Measurements from ENCODE around the gene RPH3AL. TPM values are rescaled to one million over a fixed set of nuclear protein-coding genes. Genes with fewer than 3 reads are reported as not detected.
A peak's percentile ranks its signal among the peaks of the same experiment; 100 is the strongest.

RPH3AL gene
- total and polyA plus RNA-seq, 12 donors = 3.6 to 11.1 (median 6.0) TPM

GRCh38 chr17:350706-351448 lies 1.7 kb downstream of the RPH3AL start:
- Histone ChIP-seq H3K36me3 (no peaks in the 10 kb centered on the region), H3K27ac (peak overlapping the region; percentile 79 to 96 (median 87)), H3K4me1 (peaks cover 25 to 68% (median 57%) of the 10 kb centered on the region in 9 donors), H3K9me3 (no peaks in the 10 kb centered on the region), H3K27me3 (no peaks in the 10 kb centered on the region), H3K4me3 (no peak overlapping the region)
- intact Hi-C loops (cut with DNase I) = loop anchor here in 2 of 10 donors (2.0 kb wide), 2 partner anchors 18 to 34 kb away; no protein-coding TSS in a partner anchor
- no peak for TF ChIP-seq CTCF (IDR thresholded peaks at IDR 0.05)
- peak; percentile 83 to 92 for DNase-seq
- 50 to 59% methylated on average over 8 of the region's 8 CpGs for WGBS, 2 donors
- ATAC-seq = peak; percentile 87 to 93 (median 91)

GRCh38 chr17:349666-350065 lies 2.9 kb downstream of the RPH3AL start:
- DNase-seq (no peak), ATAC-seq (no peak)
- Histone ChIP-seq H3K36me3 (no peaks in the 10 kb centered on the region), H3K4me1 (peaks cover 25 to 68% (median 57%) of the 10 kb centered on the region in 9 donors), H3K27me3 (no peaks in the 10 kb centered on the region), H3K9me3 (no peaks in the 10 kb centered on the region), H3K27ac (peak overlapping the region; percentile 51 to 96 (median 86)), H3K4me3 (no peak overlapping the region)
- intact Hi-C loops (cut with DNase I) = loop anchor here in 3 of 10 donors (2.0 kb wide), 4 partner anchors 15 to 49 kb away; no protein-coding TSS in a partner anchor
- TF ChIP-seq CTCF (IDR thresholded peaks at IDR 0.05) = no peak
- 64 to 65% methylated on average over 3 of the region's 3 CpGs for WGBS, 2 donors

- Histone ChIP-seq H3K9me3 (no peaks in the 10 kb centered on the region), H3K27ac (peak overlapping the region; percentile 51 to 96 (median 86)), H3K27me3 (no peaks in the 10 kb centered on the region), H3K4me1 (peaks cover 25 to 66% (median 55%) of the 10 kb centered on the region in 9 donors), H3K36me3 (no peaks in the 10 kb centered on the region), H3K4me3 (no peak overlapping the region)
- TF ChIP-seq CTCF (IDR thresholded peaks at IDR 0.05) = no peak
- intact Hi-C loops (cut with DNase I) = loop anchor here in 2 of 10 donors (2.0 kb wide), 2 partner anchors 14 to 48 kb away; no protein-coding TSS in a partner anchor
- ATAC-seq (peak in 4 of 8 donors; percentile 14 to 68 (median 44)), DNase-seq (no peak)
- WGBS, 2 donors = 57 to 61% methylated on average over 12 of the region's 12 CpGs
These were observed 3.7 kb downstream of the RPH3AL start for GRCh38 chr17:348692-349425.

GRCh38 chr17:348012-348411 lies 4.6 kb downstream of the RPH3AL start:
- 41 to 56% methylated on average over 2 of the region's 2 CpGs for WGBS, 2 donors
- Histone ChIP-seq H3K4me3 (no peak overlapping the region), H3K9me3 (no peaks in the 10 kb centered on the region), H3K27me3 (no peaks in the 10 kb centered on the region), H3K36me3 (no peaks in the 10 kb centered on the region), H3K27ac (peak overlapping the region; percentile 51 to 96 (median 83)), H3K4me1 (peaks cover 25 to 58% (median 48%) of the 10 kb centered on the region in 9 donors)
- no peak for TF ChIP-seq CTCF (IDR thresholded peaks at IDR 0.05)
- intact Hi-C loops (cut with DNase I) = loop anchor here in 2 of 10 donors (2.0 kb wide), 2 partner anchors 13 to 47 kb away; no protein-coding TSS in a partner anchor
- no peak for ATAC-seq
- DNase-seq = no peak

Measured in heart right ventricle (tissue), 16 donors.